Dermis blood vessel endothelial cell (primary cell): ENCODE measurements around the gene PPFIBP1. TPM values are rescaled to one million over a fixed set of nuclear protein-coding genes. Genes with fewer than 3 reads are reported as not detected.

Source experiments
- DNase-seq: peaks from one replicate; pipeline ENCODE4 v3.0.0; 2010
- total RNA-seq: library from RNA; depleted of rRNA; stranded (reverse); fragments of >200 nt; gene quantifications from 2 replicates; pipeline ENCODE4 v1.2.3, GENCODE V29; 2014

The PPFIBP1 gene
- total RNA-seq, 1 donor from 2014 or later, result 354 TPM

DNA sequence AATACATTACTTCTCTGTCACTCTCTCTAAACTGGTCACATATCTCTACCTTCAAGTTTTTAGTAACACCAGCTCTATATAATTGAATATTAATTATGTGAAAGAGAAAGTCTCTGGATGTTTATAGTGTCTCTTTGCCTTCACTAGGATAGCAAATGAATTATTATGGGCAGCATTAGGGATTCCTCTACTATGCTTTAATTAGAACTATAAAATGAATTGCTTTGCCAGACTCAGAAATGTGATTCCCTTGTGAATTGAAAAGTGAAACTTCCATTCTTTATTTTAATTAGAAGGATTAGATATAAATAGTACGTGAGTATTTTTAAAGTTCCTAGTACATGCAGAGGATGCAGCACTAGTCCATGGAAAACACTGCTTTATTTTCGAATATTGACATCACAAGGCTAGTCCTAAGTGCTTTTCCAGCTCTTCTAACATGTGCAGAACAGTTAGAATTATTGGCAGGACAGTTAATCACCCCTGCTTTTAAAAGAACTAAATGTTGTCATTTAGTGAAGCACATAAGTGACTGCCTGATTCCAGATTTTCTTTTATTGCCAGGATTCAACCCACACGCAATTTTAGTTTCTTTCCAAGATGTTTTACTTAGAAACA is 149.2 kb downstream of the PPFIBP1 start:
- no peak for DNase-seq

DNA sequence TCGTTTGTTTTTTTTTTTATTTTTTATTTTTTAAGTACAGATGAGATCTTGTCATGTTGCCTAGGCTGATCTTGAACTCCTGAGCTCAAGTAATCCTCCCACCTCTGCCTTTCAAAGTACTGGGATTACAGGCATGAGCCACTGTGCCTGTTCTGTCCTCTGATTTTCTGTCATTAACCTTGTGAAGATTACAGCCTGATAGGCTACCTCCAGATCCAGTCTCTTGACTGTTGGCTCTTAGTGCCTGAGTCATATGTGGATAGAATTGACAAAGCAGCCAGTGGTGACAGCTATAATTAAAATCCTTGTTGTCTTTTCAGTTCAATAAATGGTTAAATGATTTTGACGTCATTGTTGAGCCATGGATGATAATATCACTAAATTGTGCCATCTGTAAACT is 151.0 kb downstream of the PPFIBP1 start:
- no peak for DNase-seq

DNA sequence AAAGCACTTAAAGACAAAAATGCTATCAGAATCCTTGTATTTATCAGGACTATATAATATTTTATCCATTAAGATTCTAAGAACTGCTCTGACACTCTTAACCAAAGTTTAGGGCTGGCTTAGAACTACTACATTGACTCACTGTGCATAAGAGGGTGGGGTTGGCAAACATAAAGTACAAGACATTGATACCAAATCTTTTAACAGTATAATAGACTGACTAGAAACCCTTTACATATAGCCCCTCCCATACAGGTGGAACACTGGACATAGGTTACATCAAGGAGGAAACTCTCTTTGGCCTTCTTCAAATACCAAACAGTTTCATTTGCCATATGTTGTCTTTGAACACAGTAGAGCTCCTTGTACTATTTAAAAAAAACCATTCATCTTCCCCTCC is 156.6 kb downstream of the PPFIBP1 start:
- DNase-seq, result no peak

DNA sequence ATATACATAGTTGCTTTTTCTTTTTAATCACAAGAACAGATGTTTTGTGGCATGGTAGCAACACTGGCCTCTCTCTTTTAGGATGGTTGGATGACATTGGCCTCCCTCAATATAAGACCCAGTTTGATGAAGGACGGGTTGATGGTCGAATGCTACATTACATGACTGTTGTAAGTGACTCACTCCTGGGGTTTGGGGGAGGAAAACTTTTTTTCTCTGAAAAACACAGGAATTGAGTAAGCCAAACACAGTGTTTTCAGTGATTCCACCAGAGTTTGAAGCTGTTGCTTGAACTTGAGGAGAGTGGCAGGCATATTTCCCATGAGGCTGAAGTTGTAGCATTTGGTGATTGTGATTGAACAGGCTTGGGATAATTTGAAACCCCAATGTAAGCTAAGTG is 158.5 kb downstream of the PPFIBP1 start:
- DNase-seq, result no peak

DNA sequence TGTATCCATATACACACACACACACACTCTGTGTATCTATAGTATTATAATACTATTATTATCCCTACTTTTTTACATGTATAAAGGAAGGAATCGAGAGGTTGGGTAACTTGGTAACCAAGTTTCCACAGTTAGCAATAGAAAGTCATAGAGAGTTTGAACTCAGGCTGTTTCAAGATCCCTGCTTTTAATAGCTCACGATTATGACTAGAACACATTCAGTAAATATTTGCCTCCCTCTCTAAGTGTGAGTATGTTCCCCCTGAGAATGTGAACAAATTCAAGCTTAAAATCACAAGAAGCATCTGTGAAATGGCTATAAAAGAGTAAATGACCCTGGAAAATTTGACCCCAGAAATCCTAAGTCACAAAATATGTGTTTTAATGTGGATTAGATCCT is 161.3 kb downstream of the PPFIBP1 start:
- no peak for DNase-seq

DNA sequence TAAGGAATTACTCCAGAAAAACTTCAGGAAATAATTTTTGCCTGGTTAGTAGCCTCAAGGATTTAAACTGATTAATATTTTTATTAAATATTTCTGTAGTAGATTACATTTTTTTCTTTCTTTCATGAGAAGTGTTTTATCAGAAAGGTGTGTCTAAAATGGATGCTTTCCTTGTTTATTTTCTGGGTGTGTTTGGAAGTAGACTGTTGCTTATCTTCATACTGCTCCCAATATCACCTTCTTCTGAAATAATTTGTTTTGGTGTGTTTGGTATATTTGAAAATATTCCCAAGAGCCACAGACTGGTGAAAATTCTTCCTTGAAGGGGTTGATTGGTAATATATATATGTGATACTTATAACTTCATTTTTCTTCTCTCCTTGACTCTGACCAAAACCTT is 162.1 kb downstream of the PPFIBP1 start:
- DNase-seq, result no peak

DNA sequence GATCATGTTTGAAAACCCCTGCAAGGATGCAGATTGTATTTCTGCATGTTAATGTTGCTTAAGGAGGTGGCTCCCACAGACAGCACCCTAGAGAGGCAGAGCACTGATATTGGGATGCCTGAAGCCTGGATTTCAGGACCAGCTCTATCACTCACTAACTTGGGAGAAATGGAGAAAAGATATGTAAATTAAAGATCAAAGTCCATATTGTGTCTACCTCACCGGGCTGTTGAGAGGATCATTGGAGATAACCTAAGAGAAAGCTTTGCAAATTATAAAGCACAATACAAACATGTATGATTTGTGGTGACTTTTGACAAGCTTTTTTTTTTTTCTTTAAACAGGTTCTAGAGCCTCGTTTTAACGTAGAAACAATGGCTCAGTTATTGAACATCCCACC is 164.7 kb downstream of the PPFIBP1 start:
- DNase-seq, result no peak

DNA sequence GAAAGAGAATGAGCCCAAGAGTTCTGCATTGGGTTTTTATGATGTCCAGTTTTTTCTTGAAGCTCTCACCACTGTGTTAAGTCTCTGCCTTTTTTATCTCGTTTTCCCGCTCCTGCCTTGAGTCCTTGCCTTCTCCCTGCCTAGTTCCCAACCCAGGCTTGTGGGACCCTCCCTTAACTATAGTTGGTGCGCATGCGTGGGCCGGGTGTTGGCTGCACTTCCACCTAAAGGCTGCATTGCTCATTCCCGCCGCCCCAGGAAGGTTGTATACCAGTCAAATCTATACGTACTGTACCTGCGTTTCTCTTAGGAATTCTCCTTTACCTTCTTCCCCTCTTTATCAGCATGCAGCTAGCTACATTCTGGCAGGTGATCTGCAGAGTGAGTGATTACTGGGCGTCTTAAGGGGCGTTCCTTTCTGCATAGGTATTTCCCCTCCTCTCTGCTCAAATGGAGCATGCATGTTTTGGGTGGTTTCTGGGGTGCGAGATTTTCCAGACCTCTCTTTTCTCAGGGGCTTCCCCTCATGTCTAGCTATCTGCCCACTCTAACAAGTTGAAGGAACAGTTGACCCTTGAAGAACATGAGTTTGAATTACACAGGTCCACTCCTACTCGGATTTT is 165.7 kb downstream of the PPFIBP1 start:
- DNase-seq, result no peak

DNA sequence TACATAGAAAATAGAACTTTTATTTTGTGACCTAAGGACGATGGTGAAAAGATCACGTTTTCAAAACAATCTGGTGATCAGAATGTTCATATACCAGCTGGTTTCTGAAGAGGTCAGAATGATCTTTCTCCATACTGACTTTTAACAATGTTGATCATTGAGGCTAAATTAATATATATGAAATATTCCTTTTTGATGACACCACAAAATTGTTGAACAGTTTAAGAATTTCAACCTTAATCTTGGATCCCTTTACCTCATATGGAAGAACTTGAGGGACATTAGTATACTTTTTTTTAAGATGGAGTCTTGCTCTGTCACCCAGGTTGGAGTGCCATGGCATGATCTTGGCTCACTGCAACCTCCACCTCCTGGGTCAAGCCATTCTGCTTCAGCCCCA is 169.4 kb downstream of the PPFIBP1 start:
- no peak for DNase-seq

DNA sequence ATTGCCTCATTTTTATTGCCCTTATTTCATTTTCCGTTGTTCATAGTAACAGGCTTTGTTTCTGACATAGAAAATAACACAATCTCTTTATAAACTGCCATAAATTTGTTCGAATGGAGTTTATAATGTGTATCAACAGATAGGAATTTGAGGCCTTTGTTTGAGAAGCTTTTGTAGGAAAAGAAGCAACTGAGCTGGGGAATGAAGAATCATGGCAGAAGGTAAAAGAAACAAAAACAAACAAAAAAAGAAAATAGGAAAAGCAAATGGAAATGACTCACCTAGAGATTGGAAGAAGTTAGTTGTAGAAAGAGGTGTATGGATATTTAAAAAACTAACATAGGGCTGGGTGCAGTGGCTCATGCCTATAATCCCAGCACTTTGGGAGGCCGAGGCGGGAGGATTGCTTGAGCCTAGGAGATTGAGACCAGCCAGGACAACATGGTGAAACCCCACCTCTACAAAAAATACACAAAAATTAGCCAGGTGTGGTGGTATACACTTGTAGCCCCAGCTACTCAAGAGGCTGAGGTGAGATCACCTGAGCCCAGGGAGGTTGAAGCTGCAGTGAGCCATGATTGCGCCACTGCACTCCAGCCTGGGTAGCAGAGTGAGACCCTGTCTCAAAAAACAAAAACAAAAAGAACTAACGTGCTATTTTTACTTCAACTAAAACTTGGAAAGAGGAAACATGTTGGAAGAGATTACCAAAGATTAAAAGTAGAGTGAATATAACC is 171.7 kb downstream of the PPFIBP1 start:
- DNase-seq, result no peak

DNA sequence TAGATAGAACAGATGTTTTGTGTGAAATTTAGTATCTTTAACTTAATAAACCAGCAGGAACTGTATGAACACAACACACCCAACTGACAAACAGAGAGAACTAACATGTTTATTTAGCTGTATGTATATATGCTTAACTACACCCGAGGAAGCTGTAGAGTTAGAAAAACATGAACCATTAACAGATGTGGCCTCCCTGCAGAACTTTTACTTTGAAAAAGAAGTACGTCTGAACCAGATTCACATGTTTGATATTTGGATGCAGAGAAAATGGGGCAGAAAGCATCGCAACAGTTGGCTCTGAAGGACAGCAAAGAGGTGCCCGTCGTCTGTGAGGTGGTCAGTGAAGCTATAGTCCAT is 172.3 kb downstream of the PPFIBP1 start, which contains the start of gene REP15:
TSS of gene REP15 (plus strand) at position 155 of the 360 bp plus-strand sequence. CDS start at position 271, 116 bp downstream.
- no peak for DNase-seq

DNA sequence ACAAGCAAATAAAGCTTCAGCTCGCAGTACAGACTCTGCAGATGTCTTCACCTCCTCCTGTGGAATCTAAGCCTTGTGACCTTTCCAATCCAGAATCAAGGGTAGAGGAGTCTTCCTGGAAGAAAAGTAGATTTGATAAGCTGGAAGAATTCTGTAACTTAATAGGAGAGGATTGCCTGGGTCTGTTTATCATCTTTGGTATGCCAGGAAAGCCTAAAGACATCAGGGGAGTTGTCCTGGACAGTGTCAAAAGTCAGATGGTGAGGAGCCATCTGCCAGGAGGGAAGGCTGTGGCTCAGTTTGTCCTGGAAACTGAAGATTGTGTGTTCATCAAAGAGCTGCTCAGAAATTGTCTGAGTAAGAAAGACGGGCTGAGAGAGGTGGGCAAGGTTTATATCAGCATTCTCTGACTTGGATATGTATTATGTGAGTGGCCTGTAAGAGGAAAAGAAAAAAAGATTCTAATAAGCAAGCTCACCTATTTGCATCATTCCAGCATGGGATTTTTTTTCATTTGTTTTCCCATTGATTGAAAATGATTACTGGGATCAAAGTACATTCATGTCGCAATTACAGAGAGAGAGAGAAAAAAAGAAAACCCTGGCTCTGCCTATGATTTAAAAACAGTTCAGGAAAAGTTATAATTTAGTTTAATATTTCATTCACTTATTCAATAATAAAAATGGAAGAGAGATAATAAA is 173.0 kb downstream of the PPFIBP1 start:
- DNase-seq, result no peak

DNA sequence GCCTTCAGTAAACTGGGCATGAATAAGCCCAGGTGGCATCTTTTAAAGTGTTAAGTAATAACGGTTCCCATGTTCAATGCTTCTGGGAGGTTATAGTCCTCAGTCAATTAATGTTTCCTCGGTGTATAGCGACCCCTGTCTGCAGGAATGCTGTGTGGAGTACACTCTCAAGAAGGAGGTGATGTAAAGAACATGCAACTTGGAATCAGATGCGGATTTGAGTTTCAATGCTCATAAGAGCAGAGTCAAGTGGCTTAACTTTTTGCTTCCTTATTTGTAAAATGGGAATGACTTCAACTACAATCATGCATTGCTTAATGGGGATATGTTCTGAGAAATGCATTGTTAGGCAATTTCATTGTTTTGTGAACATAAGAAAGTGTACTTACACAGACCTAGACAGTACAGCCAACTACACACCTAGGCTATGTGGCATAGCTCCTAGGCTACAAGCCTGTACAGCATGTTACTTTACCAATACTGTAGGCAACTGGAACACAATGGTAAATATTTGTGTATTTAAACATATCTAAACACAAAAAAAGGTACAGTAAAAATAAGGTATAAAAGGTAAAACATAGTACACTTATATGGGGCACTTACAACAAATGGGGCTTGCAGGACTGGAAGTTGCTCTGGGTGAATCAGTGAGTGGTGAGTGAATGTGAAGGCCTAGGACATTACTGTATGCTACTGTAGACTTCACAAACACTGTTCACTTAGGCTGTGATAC is 179.9 kb downstream of the PPFIBP1 start:
- DNase-seq, result peak; percentile 90

DNA sequence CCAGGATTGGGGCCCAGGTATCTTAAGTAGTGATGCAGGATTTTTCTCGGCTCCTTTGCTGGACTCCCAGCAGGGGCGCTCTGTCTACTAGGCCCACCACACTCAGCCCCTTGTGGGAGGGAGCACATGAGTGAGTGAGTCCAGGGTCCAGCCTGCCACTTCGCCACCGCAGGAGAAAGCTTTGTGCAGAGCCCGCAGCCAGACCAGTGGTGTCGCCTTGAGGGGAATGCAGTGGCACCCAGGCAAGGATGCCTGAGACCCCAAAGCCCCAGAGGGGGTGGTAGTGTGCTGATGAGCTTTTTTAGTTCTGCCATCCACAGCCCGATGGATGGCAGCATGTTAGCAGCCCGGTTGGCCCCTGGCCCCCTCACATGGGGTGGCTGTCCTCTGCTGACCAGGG is 181.3 kb downstream of the PPFIBP1 start:
- no peak for DNase-seq

DNA sequence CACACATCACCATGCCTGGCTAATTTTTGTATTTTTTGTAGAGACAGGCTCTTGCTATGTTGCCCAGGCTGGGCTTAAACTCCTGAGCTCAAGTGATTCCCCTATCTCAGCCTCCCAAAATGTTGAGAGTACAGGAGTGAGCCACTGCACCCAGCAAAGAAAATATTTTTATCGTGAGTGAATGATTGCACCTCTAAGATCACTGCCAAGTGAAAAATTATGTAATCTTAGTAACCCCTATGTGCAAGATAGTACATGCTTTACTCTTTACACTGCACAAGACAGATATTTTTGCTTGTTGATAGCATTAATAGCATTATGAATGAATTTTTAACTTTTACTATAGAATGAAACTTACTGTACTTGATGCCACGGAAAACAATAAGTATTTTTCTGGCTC is 183.2 kb downstream of the PPFIBP1 start:
- DNase-seq, result no peak

DNA sequence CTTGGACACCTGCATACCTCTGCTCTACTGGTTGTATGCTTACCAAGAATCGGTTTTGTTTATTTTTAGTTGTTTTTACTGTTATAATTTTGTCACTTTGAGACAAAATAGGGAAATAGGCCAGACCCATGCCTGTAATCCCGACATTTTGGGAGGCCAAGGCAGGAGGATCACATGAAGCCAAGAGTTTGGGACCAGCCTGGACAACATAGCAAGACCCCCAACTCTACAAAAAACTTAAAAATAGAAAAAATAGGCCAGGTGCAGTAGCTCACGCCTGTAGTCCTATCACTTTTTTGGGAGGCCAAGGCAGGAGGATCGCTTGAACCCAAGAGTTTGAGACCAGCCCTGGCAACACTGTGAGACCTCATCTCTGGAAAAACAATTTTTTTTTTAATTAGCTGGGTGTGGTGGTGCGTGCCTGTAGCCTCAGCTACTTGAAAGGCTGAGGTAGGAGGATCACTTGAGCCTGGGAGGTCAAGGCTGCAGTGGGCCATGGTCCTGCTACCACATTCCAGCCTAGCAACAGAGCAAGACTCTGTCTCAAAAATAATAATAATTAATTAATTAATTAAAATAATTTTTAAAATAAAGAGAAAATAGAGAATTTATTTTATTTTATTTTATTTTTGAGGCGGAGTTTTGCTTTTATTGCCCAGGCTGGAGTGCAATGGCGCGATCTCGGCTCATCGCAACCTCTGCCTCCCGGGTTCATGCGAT is 185.4 kb downstream of the PPFIBP1 start:
- no peak for DNase-seq

DNA sequence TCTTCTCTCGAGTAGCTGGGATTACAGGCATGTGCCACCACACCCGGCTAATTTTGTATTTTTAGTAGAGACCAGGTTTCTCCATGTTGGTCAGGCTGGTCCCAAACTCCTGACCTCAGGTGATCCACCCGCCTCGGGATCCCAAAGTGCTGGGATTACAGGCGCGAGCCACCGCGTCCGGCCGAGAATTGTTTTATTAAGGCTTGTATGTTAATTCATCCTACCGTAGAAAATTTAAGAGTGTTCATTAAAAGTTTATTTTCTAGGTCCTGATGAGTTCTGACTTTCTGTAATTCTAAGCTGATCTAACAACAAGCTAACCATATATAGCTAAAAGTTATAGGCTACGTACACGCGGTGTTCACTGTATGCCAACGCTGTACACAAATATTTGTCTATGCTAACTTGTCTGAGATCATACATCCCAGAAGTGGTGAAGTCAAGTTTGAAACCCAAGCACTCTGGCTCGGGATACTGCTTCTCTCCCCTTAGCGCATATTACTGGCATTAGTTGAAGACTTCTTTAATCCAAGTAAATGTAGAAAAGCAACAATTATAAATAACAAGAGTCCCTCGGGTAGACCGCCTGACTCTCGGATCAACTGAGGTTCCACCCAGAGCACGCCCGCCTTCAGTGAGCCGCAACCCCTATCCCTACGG is 186.1 kb downstream of the PPFIBP1 start:
- DNase-seq, result peak; percentile 62

DNA sequence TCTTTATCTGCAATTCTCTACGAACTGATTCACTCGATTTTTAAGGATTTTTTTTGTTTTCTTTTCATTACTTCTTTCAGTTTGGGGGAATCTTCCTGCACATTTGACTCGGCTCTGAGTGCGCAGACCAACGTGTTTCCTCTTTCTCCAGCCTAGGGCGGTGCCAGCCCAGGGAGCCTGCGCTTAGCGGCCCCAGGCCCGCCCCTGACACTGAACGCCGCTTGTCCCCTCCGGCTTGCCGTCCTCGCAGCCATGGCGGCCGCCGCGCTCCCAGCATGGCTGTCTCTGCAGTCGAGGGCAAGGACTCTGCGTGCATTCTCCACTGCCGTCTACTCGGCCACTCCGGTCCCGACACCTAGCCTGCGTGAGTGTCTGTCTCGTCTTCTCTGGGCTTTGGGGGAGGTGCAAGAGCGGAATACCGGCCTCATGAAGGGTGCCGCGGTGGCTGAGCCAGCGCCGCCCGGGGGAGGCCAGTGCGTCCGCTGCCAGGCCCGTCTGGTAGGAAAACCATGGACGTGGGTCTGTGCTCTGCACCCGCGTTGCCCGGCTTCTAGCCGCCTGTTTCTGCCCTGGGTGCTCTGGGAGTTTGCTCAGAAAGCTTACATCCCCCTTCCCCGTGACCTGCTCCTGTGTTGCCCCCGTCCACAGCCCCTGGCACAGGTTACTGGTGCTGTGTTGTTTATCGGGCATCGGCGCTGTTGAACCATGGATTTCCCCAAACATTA is 186.7 kb downstream of the PPFIBP1 start, which contains the start of gene MRPS35:
TSS of gene MRPS35 (plus strand) at position 241 of the 725 bp plus-strand sequence. CDS start at position 253, 12 bp downstream.
- peak; percentile 97 for DNase-seq

DNA sequence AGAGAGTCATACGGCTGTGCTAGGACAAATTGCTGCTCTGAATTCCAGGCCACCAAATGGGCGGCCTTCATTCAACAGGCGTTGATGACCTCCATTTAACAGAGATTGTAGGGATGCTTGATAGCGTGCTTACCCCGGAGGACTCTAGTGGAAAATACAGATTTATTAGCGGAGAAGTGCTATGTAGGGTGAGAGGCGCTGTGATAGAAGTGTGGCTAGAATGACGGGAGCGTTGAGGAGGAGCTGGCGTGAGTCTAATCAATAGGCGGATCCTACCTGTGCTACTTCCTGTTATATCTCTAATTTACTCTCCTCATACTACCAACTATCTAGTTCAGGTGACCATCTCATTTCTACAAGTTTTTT is 187.3 kb downstream of the PPFIBP1 start:
- no peak for DNase-seq

DNA sequence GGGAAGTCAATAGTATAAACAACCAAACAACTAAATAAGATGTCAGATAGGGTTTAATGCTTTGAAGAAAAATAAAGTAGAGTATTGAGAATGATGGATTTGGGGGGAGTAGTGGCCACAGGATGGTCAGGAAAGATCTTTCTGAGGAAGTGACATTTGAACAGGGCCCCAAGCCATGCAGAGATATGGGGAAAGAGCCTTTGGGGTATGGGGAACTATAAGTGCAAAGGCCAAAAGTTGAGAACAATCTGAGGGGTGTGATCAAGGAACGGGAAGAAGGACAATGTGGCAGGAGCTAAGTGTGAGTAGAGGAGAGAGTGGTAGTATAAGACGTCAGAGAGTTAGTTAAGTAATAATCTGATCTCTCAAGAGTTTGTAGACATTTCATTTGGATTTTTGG is 188.0 kb downstream of the PPFIBP1 start:
- no peak for DNase-seq

DNA sequence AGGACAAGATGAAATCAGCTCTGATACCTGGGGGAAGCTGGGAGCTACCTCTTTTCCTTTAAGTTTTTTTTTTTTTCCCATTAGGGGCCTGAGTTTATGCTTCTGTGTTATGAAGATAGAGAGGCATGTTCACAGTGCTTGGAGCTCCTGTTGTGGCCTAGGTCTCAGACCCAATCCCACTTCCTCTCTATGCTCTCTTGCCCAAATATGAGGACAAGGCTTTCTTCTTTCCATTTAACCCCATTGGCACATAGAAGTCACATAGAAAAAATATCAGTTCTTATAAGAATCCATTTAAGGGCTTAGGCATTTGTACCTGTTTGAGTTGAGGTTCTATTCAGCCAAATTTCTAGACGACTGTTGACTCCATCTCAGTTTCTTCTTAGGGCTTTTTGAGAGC is 199.2 kb downstream of the PPFIBP1 start:
- DNase-seq, result no peak
